ENCODE measurements around the gene SPATA1. TPM values are rescaled to one million over a fixed set of nuclear protein-coding genes. Genes with fewer than 3 reads are reported as not detected.

SPATA1 gene
- total RNA-seq, 1 donor from 2014 or later: 2.5 TPM

DNA sequence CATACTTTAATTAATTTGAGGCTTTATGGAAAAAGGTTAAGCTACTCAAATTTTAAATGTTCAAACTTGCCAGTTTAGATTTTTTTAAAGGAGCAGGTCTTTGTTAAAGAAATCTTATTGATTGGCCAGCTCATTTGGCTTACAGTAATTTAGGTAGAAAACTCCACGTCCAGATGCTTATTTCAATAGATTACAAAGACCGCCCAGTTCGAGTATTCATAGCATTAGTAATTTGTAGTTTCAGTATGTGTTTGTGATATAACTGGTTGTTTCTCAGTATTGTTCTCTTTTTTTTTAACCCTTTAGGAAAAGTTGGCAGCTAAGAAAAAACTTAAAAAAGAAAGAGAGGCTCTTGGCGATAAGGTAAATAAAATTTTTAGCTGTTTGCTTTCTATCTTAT is 25.5 kb upstream of the SPATA1 start:
- peak overlapping the region; percentile 42 for H3K4me3 Mint-ChIP-seq
- H3K4me3 ChIP-seq: peak overlapping the region; percentile 66

GRCh38 chr1:84481317-84481716 is 24.9 kb upstream of the SPATA1 start:
- no peaks in the 10 kb centered on the region for H3F3A ChIP-seq (ENCODE audit: low read depth)
- peaks cover 24% of the 10 kb centered on the region for H3K27me3 ChIP-seq
- Mint-ChIP-seq H3K4me1 (peaks cover 16% of the 10 kb centered on the region), H3K27ac (no peak overlapping the region), H3K9me3 (peaks cover 15% of the 10 kb centered on the region), H3K4me3 (no peak overlapping the region), H3K27me3 (ENCODE audit: insufficient read depth, low read depth) (peaks cover 10% of the 10 kb centered on the region), H3K36me3 (peaks cover 14% of the 10 kb centered on the region)
- no peak for DNase-seq (ENCODE audit: low spot score)
- peaks cover 9% of the 10 kb centered on the region for H3K4me1 ChIP-seq
- H4K20me1 ChIP-seq (ENCODE audit: low read depth): peaks cover 28% of the 10 kb centered on the region
- H3K27ac ChIP-seq: no peak overlapping the region
- H3K4me2 ChIP-seq: peak overlapping the region; percentile 91
- no peak overlapping the region for H3K4me3 ChIP-seq
- peaks cover 7% of the 10 kb centered on the region for H3K36me3 ChIP-seq
- no peak overlapping the region for H3K9ac ChIP-seq
- H3K9me3 ChIP-seq (ENCODE audit: low read depth): no peaks in the 10 kb centered on the region
- TF ChIP-seq, protein P1, sequence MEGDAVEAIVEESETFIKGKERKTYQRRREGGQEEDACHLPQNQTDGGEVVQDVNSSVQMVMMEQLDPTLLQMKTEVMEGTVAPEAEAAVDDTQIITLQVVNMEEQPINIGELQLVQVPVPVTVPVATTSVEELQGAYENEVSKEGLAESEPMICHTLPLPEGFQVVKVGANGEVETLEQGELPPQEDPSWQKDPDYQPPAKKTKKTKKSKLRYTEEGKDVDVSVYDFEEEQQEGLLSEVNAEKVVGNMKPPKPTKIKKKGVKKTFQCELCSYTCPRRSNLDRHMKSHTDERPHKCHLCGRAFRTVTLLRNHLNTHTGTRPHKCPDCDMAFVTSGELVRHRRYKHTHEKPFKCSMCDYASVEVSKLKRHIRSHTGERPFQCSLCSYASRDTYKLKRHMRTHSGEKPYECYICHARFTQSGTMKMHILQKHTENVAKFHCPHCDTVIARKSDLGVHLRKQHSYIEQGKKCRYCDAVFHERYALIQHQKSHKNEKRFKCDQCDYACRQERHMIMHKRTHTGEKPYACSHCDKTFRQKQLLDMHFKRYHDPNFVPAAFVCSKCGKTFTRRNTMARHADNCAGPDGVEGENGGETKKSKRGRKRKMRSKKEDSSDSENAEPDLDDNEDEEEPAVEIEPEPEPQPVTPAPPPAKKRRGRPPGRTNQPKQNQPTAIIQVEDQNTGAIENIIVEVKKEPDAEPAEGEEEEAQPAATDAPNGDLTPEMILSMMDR (IDR thresholded peaks at IDR 0.05): no peak
- TF ChIP-seq EZH2 (IDR thresholded peaks at IDR 0.05) (no peak), EZH2phosphoT487 (IDR thresholded peaks at IDR 0.05) (no peak)
- H3K79me2 ChIP-seq (ENCODE audit: low read depth): peaks cover 46% of the 10 kb centered on the region
- no peak overlapping the region for H2AFZ ChIP-seq (replicated peaks)

More for the DNA sequence above, 25.5 kb upstream of the SPATA1 start:
- DNase-seq (ENCODE audit: low spot score): no peak
- Mint-ChIP-seq H3K27ac (no peak overlapping the region), H3K9me3 (peaks cover 15% of the 10 kb centered on the region), H3K4me1 (peaks cover 16% of the 10 kb centered on the region), H3K36me3 (peaks cover 9% of the 10 kb centered on the region), H3K27me3 (ENCODE audit: insufficient read depth, low read depth) (peaks cover 10% of the 10 kb centered on the region)
- Histone ChIP-seq H2AFZ (replicated peaks) (no peak overlapping the region), H3K9ac (no peak overlapping the region), H4K20me1 (ENCODE audit: low read depth) (peaks cover 28% of the 10 kb centered on the region), H3F3A (ENCODE audit: low read depth) (no peaks in the 10 kb centered on the region), H3K79me2 (ENCODE audit: low read depth) (peaks cover 46% of the 10 kb centered on the region), H3K4me2 (peak overlapping the region; percentile 91), H3K27ac (no peak overlapping the region), H3K27me3 (peaks cover 31% of the 10 kb centered on the region), H3K36me3 (peaks cover 7% of the 10 kb centered on the region), H3K9me3 (ENCODE audit: low read depth) (no peaks in the 10 kb centered on the region), H3K4me1 (peaks cover 9% of the 10 kb centered on the region)
- no peak for TF ChIP-seq EZH2 (IDR thresholded peaks at IDR 0.05)
- TF ChIP-seq, protein P1 (IDR thresholded peaks at IDR 0.05): no peak
- TF ChIP-seq EZH2phosphoT487 (IDR thresholded peaks at IDR 0.05): no peak

DNA sequence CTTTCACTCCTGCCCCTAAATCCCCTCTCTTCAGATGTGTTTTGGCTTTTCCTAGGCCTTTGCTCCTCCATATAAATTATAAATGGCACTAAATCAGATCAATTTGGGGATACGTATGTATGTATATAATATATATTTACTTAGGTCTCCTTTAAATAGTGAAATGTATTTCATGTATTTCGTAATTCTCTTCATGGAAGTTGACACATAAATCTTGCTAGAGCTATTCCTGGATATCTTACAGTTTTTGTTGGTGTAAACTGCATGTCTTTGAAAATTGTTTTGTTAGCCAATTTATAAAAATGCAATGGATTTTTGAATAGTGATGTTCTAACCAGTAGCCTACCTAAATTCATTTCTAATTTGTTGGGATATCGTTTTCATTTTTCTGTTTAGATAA is 18.1 kb upstream of the SPATA1 start:
- no peak overlapping the region for H3K27ac Mint-ChIP-seq

More for the DNA sequence above, 18.1 kb upstream of the SPATA1 start:
- Mint-ChIP-seq H3K4me1 (no peaks in the 10 kb centered on the region), H3K4me3 (no peak overlapping the region), H3K9me3 (no peaks in the 10 kb centered on the region), H3K27me3 (ENCODE audit: insufficient read depth, low read depth) (no peaks in the 10 kb centered on the region), H3K36me3 (peaks cover 22% of the 10 kb centered on the region)
- Histone ChIP-seq H3K27me3 (no peaks in the 10 kb centered on the region), H3K4me3 (no peak overlapping the region), H3K36me3 (no peaks in the 10 kb centered on the region), H3K79me2 (ENCODE audit: low read depth) (peaks cover 36% of the 10 kb centered on the region), H3K9me3 (ENCODE audit: low read depth) (no peaks in the 10 kb centered on the region), H2AFZ (replicated peaks) (no peak overlapping the region), H3K4me1 (no peaks in the 10 kb centered on the region), H3K27ac (no peak overlapping the region), H4K20me1 (ENCODE audit: low read depth) (no peaks in the 10 kb centered on the region), H3F3A (ENCODE audit: low read depth) (no peaks in the 10 kb centered on the region), H3K9ac (no peak overlapping the region), H3K4me2 (no peak overlapping the region)
- TF ChIP-seq EZH2phosphoT487 (IDR thresholded peaks at IDR 0.05) (no peak), EZH2 (IDR thresholded peaks at IDR 0.05) (no peak)
- TF ChIP-seq, protein P1 (IDR thresholded peaks at IDR 0.05): no peak
- DNase-seq (ENCODE audit: low spot score): no peak

Data from neural progenitor cell (in vitro differentiated cells).